Measurements from ENCODE around the gene CREB3L2.
"Not testable (repeated sequence)": the region's sequence is repeated elsewhere in the genome, so short reads cannot be mapped to it uniquely, and the experiment has no call there.

CREB3L2 gene

GRCh38 chr7:137968339-137968738 is 33.5 kb downstream of the CREB3L2 start:
- DNase-seq (ENCODE audit: low spot score), result not testable (repeated sequence)

DNA sequence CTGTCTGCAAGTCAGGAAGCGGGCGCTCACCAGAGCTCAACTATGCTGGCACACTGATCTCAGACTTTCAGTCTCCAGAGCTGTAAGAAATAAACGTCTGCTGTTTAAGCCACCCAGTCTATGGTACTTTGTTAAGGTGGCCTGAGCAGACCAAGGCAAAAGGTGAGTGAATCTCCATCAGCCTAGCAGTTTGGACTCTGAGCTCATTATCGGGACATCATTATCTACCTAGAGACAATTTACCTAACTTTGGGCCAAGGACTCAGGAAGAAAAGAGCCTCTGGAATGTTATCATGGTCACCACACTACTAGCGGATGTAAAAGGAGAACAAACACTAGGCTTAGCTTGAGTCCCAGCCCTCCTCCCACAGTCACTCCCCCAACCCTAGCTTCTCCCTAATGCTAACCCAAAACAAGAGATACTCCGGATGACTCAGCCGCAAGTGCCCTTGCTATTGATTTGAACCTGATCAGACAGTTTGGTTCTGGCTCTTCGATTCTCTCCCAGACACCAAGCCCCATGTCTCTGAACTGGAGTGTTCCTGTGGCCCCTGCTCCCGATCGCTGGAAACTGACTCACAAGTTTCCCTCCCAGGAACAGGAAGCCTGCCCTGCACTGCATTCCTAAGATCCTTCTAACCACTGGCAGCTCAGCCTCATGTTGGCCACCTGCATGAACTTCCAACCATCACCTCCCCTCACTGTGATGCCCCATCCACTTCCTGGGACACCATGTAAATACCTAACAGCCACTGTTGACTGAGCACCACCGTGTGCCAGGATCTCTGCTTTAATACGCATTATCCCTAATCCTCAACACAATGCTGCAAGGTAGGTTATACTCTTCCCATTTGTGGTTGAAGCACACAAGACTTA is 34.5 kb downstream of the CREB3L2 start:
- no peak for DNase-seq (ENCODE audit: low spot score)

DNA sequence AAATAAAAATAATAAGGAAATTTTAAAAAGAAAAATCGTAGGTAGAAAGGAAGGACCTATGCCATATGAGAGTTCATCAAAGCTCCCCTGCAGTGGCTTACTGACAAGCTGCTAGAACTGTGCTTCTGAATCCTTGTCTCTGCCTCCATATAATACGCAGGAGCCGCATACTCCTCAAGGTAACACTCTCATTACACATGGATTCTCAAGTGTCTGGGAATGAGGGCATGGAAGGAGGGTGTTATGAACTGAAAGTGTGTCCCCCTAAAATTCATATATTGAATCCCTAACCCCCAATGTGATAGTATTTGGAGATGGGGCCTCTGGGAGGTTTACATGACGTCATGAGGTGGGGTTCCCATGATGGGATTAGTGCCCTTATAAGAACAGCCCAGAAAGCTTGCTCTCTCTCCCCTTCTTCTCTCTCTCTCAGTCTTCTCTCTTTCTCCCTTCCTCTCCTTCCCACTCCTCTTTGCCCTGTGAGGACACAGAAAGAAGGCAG is 35.2 kb downstream of the CREB3L2 start:
- DNase-seq (ENCODE audit: low spot score), result no peak

DNA sequence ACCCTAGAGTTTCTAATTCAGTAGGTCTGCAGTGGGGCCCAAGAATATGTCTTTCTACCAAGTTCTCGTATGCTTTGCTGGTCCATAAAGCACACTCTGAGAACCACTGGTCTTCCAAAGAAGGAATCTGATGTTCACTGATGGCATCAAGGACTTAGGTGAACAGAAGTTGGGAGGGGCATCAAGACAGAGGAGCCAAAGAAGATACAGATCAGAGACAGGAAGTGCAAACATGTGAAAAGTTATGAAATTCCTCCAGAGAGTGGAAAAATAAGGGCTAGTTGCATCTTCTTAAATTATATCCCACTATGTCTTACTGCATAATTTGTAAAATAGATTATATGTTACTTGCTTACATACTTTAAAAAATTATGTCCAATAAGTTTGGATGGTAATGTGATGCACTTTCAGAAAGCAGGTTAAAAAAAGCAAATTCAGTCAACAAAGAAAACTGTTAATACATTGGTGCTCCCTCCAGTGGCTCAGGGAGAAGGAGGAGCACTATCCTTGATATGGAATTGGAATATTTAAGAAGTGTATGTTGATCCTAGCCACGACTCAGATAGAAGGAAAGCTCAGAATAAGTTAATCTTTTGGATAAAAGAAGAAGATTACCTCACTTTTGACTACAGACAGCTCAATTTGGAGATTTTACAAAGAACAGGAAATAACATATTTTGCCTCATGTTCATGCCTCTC is 35.8 kb downstream of the CREB3L2 start:
- DNase-seq (ENCODE audit: low spot score), result no peak

- no peak for DNase-seq (ENCODE audit: low spot score)
Measured at GRCh38 chr7:137964824-137965545, 36.9 kb downstream of the CREB3L2 start.

DNA sequence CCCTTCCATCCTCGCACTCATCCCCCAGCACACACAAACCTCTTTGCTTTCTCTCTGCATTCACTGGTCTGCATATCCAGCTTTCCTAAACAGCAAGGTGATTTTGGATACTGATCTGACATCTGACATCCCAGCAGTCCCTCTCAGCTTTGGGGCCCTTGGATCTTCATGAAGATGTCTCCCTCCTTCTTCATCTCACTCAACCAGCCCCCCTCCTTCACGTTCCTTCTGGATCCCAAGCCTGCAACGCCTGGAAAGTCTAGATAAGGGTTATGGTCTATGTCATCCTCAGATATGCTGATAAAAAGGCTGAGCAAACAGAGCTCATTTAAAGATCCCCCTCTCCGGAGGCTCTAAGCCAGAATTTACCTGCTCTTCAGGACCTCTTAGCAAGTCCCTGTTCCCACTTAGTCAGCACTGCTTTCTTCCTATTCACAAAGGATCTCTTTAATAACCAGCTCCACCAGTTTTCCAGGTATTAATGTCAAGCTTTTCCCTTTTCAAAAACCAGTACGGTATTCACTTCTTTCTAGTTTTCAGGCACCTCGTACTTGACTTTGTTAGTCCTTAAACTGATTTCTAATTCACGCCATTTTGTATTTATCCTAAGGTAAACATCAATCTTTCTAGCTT is 38.9 kb downstream of the CREB3L2 start:
- DNase-seq (ENCODE audit: low spot score), result no peak

GRCh38 chr7:137962491-137962874 is 39.4 kb downstream of the CREB3L2 start:
- no peak for DNase-seq (ENCODE audit: low spot score)

DNA sequence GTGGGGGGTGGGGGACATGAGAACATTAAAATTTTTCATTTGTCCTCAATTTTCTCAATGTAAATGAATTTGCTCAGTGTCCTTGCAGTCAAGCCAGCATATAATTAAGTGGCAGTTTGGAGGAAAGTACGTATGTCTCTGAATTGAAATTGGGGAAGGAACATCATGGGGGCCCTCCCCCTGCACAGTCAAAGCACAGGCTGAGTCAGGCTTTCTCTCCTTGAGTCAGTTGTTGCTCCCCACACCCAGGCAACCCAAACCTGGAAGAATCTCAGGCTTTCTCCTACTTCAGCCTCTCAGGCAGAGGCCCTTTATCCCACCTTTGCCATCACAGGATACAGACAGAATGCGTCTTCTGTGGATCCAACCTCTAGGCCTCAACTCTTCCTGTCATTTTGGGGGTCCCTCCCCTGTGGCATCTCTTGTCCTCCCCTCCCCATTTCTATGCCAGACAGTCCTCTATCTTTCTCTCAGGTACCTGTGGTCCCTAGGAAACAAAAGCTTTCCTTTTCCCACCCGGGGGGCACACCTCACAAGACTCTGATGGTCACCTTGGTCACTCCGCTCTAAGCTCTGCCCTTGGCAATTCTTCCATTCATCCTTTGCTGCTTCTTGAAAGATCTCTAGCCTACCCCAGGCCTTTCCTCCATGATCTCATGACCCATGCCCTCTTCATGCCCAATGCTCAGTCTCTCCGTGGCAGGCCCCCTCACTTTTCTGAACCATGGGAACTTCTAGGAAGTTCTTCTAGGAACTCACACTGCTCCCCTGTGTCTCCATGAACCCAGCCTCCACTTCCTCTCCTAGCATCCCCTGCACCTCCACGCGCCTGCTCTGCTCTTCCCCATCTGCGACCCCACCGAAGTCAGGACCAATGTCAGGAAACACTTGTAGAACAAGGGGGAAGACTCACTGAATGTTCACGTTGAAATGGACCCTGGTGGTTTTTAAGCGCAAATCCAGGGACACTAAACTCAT is 40.4 kb downstream of the CREB3L2 start:
- DNase-seq (ENCODE audit: low spot score), result no peak

DNA sequence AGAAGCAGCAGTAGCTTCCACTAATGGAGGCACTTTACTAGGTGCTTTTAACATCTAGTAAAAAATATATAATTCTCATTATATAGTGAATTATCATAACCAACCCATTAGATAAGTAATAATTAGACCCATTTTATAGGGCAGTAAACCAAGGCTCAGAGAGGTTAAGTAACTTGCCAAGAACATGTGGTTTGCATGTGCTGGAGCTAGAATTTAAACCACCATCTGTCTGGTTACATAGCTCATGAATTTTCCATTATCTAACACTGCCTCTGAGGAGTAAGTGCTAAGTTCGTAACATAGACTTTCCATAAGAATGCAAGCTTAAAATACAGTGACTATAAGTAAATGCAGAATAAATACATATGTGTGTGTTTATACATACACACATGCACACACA is 41.9 kb downstream of the CREB3L2 start:
- DNase-seq (ENCODE audit: low spot score), result no peak

DNA sequence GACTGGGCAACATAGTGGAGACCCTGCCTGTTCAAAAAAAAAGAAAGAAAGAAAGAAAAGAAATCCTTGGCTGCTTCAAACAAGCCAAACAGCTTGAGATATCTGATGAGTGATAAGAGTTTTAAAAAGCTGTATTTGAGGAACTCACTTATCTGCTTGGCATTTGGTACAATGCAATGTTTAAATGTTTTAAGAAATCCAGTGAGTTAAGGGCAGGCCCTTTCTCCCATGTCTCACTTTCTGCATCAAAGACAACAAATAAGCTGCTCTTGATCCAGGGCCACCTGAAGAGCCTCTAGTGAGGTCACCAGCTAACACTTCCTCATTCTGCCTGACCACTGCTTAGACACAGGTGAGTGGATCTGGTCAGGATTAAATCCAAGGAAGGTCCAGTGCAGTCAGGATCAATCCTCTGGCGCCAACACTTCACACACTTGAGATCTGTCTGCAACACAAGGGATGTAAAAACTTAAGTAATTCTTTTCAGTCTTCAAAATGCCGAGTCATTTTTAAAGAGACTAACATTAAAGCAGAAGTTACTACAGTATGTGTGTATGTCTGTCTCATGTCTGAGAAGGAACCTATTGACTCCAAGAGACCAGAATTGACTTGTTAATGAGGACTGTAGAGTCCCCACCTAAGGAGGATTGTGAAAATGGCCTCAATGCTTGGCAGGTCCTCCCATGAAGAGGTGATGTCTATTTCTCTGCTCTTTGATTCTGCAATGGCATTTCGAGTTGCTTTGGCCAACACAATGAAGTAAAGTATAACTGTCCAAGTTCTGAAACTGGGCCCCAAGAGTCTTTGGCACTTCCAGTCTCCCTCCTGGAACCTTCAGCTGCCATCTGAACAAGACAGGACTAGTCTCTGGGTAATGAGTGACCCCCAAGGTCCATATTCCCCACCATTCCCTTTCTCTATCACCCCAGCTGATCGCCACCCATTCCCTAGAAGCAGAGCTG is 43.1 kb downstream of the CREB3L2 start:
- no peak for DNase-seq (ENCODE audit: low spot score)

GRCh38 chr7:137957887-137958286 is 44.0 kb downstream of the CREB3L2 start:
- no peak for DNase-seq (ENCODE audit: low spot score)

DNA sequence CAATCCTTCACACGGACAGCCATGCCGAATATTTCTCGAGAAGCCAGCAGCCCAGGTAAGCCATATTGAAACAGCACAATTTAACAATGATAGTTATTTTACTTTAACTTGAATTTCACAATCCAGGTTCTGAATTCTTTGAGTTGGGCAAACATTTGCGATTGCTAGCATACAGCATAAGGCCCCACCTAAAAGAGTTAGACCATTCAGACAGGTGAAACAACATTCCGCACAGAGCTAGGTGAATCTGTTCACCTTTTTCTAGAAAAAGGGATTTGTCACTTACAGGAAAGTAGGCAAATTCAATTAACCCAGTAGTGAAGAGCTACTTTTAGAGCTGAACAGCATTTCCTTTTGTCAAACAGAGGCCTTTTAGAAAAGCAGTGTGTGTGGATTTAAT is 45.3 kb downstream of the CREB3L2 start:
- DNase-seq (ENCODE audit: low spot score), result no peak

DNA sequence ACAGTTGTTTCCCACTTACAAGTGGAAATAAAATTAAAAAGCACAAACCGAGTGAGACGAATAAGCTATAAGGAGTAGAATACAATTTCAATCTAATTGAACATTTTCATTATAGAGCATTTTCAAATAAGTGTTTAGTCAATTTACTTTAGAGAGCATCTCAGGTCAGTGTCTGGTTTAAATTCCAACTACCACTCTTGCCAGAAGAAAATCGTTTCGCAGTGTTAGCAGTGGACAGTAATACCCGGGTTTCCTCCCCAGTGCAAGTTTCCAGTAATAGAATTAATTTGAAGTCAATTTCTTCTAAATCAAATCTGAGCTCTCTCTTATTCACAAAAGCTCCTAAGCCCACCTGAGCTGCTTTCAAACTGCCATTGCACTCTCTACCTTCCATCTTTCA is 45.7 kb downstream of the CREB3L2 start:
- no peak for DNase-seq (ENCODE audit: low spot score)

DNA sequence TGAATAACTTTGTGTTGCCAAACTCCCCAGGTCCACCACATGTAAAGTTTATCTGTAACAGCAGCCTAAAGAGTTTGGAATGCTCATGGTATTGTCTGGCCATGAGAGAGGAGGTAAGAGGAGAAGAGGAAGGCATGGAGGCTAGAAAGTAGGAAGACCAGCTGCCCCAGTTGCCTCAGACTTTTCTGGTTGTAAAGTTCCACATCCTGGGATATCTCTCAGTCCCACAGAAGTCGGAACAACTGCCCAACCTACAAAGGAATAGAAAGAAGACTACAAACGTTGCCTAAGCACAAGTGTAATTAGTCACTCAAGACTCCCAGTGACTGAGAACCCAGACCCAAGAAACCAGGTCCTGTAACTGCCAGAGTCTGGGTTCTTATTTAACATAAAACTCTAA is 47.3 kb downstream of the CREB3L2 start:
- DNase-seq (ENCODE audit: low spot score), result no peak

- no peak for DNase-seq (ENCODE audit: low spot score)
Measured at GRCh38 chr7:137953665-137954470, 48.0 kb downstream of the CREB3L2 start.

DNA sequence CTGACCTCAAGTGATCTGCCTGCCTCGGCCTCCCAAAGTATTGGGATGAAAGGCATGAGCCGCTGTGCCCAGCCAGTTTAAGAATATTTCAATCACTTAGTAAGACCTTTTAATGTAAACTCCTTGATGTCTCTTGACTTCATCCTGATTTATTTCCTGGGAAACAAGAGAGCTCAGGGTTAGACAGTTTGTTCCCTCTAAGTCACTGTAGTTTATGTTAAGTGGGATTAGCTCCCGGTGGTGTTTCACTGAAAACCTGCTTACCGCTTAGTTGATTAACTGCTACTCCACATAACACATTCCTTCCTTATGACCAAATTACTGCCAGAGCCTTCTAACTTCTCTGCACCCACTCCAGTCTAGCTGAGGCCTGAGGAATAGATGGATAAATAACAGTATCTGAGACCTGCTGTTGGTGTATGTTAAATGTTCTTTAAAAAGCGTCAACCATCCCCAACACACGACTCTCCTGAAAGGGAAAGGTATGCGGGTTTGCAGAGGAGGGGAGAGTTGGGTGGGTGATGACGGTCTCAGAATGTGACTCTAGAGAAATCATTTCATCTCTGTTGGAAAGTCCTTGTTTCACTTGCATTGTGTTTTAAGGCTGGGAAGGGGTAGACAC is 48.7 kb downstream of the CREB3L2 start:
- DNase-seq (ENCODE audit: low spot score), result no peak

DNA sequence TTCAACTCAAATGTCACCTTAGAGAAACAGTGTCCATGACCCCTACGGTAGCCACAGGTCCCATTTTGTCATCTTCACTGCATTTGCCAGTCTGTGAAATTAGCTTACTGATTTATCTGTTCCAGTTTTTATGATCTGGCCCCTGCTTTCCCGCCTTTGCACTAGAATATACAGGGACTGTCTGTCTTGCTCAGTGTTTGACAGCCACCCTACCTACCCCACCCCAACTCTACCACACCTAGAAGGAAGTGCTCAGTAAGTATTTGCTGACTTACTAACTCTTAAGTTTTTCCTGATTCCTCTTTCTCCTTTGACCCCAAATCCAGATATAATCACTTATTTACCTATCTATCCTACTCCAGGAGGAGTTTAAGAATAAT is 49.5 kb downstream of the CREB3L2 start:
- no peak for DNase-seq (ENCODE audit: low spot score)

DNA sequence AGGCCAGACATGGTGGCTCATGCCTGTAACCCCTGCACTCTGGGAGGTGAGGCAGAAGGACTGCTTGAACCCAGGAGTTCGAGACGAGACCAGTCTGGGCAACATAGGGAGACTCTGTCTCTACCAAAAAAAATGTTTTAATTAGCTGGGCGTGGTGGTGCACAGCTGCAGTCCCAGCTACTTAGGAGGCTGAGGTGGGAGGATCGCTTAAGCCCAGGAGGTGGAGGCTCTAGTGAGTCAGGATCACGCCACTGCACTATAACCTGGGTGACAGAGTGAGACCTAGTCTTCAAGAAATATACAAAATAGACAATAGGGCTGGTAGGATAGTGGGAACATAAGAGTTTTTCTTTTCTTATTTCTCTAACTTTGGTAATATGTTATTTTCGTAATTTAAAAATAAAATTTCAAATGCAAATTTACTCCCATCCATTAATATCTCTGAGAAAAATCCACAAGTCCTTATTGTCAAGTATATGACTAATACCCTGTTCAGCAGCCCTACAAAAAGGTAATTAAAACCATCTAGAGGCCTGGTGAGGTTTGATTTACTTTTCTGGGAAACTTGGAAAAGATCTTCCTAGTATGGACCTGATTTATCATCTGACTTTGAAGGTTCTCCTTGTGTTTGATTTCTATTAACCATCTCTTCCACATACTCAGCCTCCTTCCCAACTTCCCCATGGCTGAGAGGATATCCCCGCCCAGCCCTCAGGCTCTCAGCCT is 50.0 kb downstream of the CREB3L2 start:
- no peak for DNase-seq (ENCODE audit: low spot score)
